H54 (cell line): Measurements from ENCODE around the gene LTB4R.

Experiments used
- DNase-seq: peaks from one replicate; pipeline ENCODE4 v3.0.0; 2011; ENCODE audit warnings: low spot score, mixed read lengths; ENCODE audit not compliant: insufficient read length
- FAIRE-seq: peaks from 3 replicates; lab custom pipeline; 2011; peaks lifted over from hg19 to GRCh38; lab: Jason Lieb, UNC
- POLR2A ChIP-seq: IDR thresholded peaks from 2 replicates; pipeline ENCODE4 v1.6.1; 2011; ENCODE audit warnings: low read depth, mild to moderate bottlenecking, low read length

The LTB4R gene

GRCh38 chr14:24365600-24366412, 54.5 kb downstream of the LTB4R start:
- TF ChIP-seq POLR2A: no peak
- FAIRE-seq: no peak
- DNase-seq: no peak

GRCh38 chr14:24366413-24366720, 55.1 kb downstream of the LTB4R start:
- no peak for TF ChIP-seq POLR2A
- no peak for FAIRE-seq
- no peak for DNase-seq

GRCh38 chr14:24366721-24367513, 55.6 kb downstream of the LTB4R start:
- DNase-seq (peak; percentile 55), FAIRE-seq (no peak)
- TF ChIP-seq POLR2A: no peak
